Measurements from ENCODE around the gene SERPINA1.

SERPINA1 gene

GRCh38 chr14:94394025-94394493 lies 5.7 kb upstream of the SERPINA1 start:
- peak; percentile 21 for DNase-seq (ENCODE audit: low spot score)
- Histone ChIP-seq H3K4me3 (no peak overlapping the region), H3K27ac (peak overlapping the region in 1 of 2 donors; percentile 1)
- TF ChIP-seq, protein P1, sequence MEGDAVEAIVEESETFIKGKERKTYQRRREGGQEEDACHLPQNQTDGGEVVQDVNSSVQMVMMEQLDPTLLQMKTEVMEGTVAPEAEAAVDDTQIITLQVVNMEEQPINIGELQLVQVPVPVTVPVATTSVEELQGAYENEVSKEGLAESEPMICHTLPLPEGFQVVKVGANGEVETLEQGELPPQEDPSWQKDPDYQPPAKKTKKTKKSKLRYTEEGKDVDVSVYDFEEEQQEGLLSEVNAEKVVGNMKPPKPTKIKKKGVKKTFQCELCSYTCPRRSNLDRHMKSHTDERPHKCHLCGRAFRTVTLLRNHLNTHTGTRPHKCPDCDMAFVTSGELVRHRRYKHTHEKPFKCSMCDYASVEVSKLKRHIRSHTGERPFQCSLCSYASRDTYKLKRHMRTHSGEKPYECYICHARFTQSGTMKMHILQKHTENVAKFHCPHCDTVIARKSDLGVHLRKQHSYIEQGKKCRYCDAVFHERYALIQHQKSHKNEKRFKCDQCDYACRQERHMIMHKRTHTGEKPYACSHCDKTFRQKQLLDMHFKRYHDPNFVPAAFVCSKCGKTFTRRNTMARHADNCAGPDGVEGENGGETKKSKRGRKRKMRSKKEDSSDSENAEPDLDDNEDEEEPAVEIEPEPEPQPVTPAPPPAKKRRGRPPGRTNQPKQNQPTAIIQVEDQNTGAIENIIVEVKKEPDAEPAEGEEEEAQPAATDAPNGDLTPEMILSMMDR (IDR thresholded peaks at IDR 0.05) = no peak

GRCh38 chr14:94393474-94393873 lies 5.1 kb upstream of the SERPINA1 start:
- TF ChIP-seq, protein P1 (IDR thresholded peaks at IDR 0.05) = no peak
- Histone ChIP-seq H3K27ac (no peak overlapping the region), H3K4me3 (no peak overlapping the region)
- DNase-seq (ENCODE audit: low spot score) = peak; percentile 59

GRCh38 chr14:94392510-94392935 lies 4.1 kb upstream of the SERPINA1 start:
- peak; percentile 43 for DNase-seq (ENCODE audit: low spot score)
- Histone ChIP-seq H3K4me3 (no peak overlapping the region), H3K27ac (peak overlapping the region in 1 of 2 donors; percentile 64)
- TF ChIP-seq, protein P1 (IDR thresholded peaks at IDR 0.05) = no peak

DNA sequence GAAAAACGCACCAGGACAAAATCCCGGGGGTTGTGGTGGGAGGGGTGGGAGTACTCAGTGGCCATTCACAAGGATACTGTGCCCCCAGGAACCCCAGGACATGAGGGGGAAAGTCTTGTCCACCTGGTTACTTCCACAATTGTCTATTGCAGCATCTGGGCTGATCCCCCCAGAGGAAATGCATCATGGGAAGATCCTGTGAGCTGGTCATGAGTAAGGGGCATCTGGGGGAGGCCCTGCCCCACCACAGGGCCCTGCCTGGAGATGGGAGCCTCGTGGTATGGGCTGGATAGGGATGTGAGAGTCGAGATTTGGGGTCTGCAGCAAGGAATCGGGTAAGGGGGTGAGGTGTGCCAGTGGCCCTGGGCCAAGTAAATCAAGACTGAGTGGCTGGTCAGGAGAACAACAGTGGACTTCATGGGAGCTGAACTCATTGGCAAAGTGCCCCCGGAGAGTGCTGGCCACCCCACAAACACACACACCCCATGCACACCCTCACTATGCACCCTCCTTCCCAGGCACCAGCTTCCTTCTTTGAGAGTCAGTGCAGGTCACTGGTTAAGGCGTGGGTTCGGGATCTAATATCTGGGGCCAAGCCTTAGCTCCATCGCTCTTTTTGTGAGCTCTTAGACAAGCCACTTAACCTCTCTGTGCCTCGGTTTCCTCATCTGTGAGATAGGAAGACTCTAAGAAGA lies 3.0 kb upstream of the SERPINA1 start:
- TF ChIP-seq, protein P1 (IDR thresholded peaks at IDR 0.05) = no peak
- peak overlapping the region in 1 of 2 donors; percentile 32 for H3K27ac ChIP-seq
- H3K4me3 ChIP-seq = no peak overlapping the region
- DNase-seq (ENCODE audit: low spot score) = peak; percentile 70

DNA sequence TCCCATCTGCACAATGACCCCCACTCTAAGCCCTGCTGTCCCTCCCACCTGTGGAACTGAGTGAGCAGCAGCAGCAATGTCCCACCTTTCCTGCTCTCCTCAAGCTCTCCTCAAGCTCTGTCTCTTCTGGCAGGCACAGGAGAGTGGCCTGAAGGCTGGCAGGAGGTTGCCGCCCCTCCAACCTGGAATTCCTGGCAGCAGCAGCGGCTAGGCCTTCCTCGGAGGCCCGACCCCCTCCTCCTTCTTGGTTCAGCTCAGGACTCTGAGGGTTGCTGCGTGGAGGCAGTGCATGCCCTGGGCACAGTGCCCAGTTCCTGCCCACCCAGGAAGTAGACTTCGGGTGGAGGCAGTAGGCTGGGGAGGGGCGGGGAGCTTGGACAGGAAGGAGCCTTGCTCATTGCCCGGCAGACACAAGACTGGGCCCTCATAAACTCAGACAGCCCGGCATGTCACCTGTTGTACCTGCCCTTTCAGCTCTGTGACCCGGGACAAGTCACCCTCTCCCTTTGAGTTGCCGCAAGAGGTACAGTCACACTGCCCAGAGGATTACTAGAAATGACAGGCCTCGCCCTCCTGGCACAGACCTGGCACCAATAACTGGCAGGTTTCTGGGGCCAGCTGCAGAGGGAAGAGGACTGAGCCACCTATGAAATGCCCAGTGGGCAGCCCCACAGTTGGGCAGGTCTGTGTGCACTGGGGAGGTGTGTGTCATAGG lies 2.1 kb upstream of the SERPINA1 start:
- TF ChIP-seq, protein P1 (IDR thresholded peaks at IDR 0.05) = no peak
- peak overlapping the region; percentile 50 for H3K4me3 ChIP-seq
- peak; percentile 71 for DNase-seq (ENCODE audit: low spot score)
- peak overlapping the region in 1 of 2 donors; percentile 41 for H3K27ac ChIP-seq

DNA sequence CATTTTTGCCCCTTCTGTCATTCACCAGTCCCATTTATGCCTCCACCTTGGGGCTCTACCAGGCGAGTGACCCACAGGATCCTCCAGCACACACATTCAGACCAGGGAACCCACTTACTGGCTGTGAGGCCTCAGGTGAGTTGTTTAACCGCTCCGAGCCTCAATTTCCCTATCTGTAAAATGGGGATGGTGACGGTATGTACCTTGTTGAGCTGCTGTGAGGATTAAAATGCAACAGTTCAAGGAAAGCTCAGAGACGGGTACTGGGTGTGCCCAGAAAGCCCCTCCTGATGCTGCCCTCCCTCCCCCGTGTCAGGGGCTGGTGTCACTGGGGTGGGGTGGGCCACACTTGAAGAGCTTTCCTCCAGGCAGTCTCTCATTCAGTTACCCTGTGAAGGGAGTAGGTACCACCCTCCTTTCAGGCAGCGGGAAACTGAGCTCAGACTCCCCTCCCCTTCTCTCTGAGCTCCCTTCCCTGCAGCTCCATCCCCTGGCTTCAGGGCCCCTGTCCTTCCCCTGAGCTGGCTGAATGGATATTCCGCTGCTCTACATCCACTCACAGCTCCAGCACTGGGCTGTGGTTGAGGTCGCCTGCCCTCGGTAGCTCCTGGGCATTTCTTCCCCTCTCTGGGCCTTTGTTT lies 1.4 kb upstream of the SERPINA1 start:
- H3K4me3 ChIP-seq = peak overlapping the region; percentile 50
- TF ChIP-seq, protein P1 (IDR thresholded peaks at IDR 0.05) = no peak
- peak; percentile 41 for DNase-seq (ENCODE audit: low spot score)
- H3K27ac ChIP-seq = peak overlapping the region in 1 of 2 donors; percentile 41
